Nephron progenitor cell (in vitro differentiated cells): Measurements from ENCODE around the gene SEMA3C.

Experiments
- DNase-seq: peaks from one replicate; pipeline ENCODE4 v3.0.0; 2021
- H3K27ac Mint-ChIP-seq: 2 replicates; pipeline ENCODE4 v1.8.0; 2021; ENCODE audit warnings: mild to moderate bottlenecking, moderate library complexity, mixed read lengths
- H3K27me3 Mint-ChIP-seq: 2 replicates; pipeline ENCODE4 v1.8.0; 2021; ENCODE audit warnings: mild to moderate bottlenecking, low read depth, mixed read lengths; ENCODE audit not compliant: poor library complexity
- H3K36me3 Mint-ChIP-seq: 2 replicates; pipeline ENCODE4 v1.8.0; 2021; ENCODE audit warnings: low read depth, mixed read lengths
- H3K4me1 Mint-ChIP-seq: 2 replicates; pipeline ENCODE4 v1.8.0; 2021; ENCODE audit warnings: mixed read lengths
- H3K4me3 Mint-ChIP-seq: 2 replicates; pipeline ENCODE4 v1.8.0; 2021; ENCODE audit warnings: mild to moderate bottlenecking, moderate library complexity, mixed read lengths
- H3K9me3 Mint-ChIP-seq: 2 replicates; pipeline ENCODE4 v1.8.0; 2021; ENCODE audit warnings: mild to moderate bottlenecking, moderate library complexity, mixed read lengths
- TF ChIP-seq, protein P1 (sequence below): fragments of 200-600 bp; sonication (generic); IDR thresholded peaks from 2 replicates; pipeline ENCODE4 v1.5.0; 2021; ENCODE audit warnings: antibody characterized with exemption

SEMA3C gene

DNA sequence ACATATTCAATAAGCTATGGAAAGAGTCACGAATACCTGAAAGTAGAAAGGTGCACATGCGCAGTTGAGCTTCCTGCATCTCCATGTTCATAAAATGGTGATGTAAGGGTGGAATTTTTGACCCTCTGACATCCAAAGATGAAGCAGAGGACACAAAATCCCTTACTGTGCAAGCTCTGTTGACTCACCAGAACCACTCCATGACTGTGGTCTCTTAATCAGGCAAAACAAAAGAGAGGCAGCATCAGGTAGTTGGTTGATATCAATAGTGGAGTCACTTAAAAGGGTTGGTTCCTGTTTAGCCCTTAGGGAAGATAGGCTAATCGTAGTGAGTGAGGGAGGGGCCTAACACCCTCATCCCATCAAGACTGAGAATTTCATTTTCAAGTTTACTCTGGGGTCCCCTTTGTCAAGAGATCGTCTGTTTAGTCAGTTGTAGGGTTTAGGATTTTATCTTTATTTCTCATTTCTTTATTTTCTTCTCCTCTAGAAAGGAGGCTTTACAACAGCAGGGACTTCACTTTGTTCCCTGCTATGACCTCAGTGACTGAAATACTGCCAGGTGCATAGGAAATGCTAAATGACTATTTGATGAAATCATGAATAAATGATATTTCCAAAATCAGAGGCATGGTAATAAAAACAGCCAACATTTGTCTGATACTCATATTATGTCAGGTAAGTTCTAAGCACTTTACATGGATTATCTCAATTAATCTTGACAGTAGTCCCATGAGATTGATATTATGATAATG lies 182.3 kb downstream of the SEMA3C start:
- Mint-ChIP-seq H3K4me1 (peaks cover 9% of the 10 kb centered on the region), H3K27me3 (no peaks in the 10 kb centered on the region), H3K36me3 (peaks cover 7% of the 10 kb centered on the region), H3K4me3 (no peak overlapping the region), H3K27ac (no peak overlapping the region), H3K9me3 (peaks cover 15% of the 10 kb centered on the region)
- DNase-seq, result no peak
- TF ChIP-seq, protein P1, sequence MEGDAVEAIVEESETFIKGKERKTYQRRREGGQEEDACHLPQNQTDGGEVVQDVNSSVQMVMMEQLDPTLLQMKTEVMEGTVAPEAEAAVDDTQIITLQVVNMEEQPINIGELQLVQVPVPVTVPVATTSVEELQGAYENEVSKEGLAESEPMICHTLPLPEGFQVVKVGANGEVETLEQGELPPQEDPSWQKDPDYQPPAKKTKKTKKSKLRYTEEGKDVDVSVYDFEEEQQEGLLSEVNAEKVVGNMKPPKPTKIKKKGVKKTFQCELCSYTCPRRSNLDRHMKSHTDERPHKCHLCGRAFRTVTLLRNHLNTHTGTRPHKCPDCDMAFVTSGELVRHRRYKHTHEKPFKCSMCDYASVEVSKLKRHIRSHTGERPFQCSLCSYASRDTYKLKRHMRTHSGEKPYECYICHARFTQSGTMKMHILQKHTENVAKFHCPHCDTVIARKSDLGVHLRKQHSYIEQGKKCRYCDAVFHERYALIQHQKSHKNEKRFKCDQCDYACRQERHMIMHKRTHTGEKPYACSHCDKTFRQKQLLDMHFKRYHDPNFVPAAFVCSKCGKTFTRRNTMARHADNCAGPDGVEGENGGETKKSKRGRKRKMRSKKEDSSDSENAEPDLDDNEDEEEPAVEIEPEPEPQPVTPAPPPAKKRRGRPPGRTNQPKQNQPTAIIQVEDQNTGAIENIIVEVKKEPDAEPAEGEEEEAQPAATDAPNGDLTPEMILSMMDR, result no peak

DNA sequence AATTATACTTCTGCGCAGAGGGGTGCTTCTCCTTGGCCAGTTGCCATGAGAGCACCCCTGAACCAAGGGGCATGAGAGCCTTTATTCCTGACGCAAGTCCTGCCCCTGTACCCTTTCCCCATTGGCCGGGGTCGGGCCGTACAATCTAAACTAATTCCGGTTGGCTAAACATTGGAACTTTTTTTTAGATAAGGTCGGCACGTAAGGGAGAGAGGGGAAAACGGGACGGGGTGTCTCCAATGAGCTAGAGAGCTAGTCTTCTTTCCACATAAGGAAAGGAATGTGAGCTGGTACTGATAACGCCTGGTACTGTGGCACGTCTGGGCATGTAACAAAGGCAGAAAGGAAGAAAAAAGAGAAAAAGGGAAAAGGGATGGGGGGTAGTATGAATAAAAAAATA lies 183.5 kb downstream of the SEMA3C start:
- DNase-seq, result no peak
- peaks cover 7% of the 10 kb centered on the region for H3K36me3 Mint-ChIP-seq
- peaks cover 15% of the 10 kb centered on the region for H3K9me3 Mint-ChIP-seq
- TF ChIP-seq, protein P1, result no peak
- H3K4me1 Mint-ChIP-seq, result peaks cover 11% of the 10 kb centered on the region
- H3K27ac Mint-ChIP-seq, result no peak overlapping the region
- H3K4me3 Mint-ChIP-seq, result no peak overlapping the region
- H3K27me3 Mint-ChIP-seq, result no peaks in the 10 kb centered on the region

DNA sequence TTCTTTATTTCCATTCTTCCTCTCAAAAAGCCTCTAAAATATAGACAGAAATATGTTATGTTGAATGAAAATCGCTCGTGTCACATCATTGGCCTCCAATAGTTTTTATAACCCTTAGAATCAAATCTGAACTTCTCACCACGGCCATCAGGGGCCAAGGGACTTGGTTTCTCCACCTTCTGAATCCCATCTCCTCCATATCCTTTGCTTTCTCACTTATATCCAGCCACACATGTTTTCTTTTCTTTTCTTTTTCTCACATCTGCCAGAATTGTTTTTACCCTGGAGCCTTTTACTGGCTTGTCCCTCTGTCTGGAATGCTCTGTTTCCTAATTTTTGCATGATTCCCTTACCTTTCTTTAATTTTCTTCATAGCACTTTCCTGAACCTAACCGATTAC lies 184.8 kb downstream of the SEMA3C start:
- DNase-seq, result no peak
- H3K9me3 Mint-ChIP-seq, result peaks cover 15% of the 10 kb centered on the region
- H3K4me1 Mint-ChIP-seq, result peaks cover 11% of the 10 kb centered on the region
- no peak overlapping the region for H3K27ac Mint-ChIP-seq
- TF ChIP-seq, protein P1, result no peak
- no peaks in the 10 kb centered on the region for H3K27me3 Mint-ChIP-seq
- H3K4me3 Mint-ChIP-seq, result no peak overlapping the region
- H3K36me3 Mint-ChIP-seq, result peaks cover 7% of the 10 kb centered on the region

DNA sequence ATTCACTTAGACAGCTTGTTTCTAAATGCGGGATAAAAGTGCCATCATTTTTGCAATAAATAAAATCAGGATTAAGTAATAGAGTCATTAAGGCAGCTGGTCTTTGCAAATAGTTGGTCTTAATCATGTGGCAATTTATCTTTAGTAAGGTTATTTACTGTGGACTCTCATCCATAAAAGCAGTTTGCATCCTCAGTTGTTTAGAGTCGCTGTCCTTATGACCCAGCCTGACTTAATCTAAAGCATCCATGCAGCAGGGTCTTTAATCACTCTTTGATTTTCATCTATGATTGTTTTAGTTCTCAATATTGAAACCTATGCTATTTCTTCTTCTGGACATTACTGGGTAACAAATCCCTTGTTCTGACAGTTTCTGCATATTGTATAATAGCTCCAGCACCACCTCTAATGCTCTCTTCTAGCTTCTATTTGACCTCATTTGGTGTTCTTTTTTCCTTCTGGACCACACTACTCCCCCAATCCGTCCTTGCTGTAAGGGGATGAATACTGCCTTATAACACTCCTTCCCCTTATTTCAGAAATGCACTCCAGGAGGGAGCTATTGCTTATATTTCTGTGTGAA lies 185.4 kb downstream of the SEMA3C start:
- H3K9me3 Mint-ChIP-seq, result peaks cover 15% of the 10 kb centered on the region
- DNase-seq, result no peak
- TF ChIP-seq, protein P1, result no peak
- no peaks in the 10 kb centered on the region for H3K27me3 Mint-ChIP-seq
- no peak overlapping the region for H3K27ac Mint-ChIP-seq
- peaks cover 7% of the 10 kb centered on the region for H3K36me3 Mint-ChIP-seq
- H3K4me3 Mint-ChIP-seq, result no peak overlapping the region
- peaks cover 11% of the 10 kb centered on the region for H3K4me1 Mint-ChIP-seq

DNA sequence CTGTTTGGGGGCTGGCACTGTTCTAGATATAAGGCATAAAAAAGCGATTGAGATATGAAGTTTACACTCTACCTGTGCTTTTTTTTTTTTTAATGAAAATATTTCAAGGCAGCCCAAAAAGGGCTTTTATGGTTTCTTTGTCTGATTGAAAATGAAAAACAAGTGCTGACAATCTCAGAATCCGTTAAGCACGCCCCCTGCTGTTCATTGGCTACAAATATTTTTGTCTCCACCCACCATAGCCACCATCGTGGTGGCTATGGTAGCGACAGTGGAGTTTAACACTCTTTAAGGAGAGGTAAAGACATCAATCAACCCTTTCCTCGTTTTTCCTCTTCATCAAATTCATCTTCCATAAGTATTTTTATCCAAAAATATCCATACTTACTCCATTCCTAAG lies 186.2 kb downstream of the SEMA3C start:
- peaks cover 7% of the 10 kb centered on the region for H3K36me3 Mint-ChIP-seq
- TF ChIP-seq, protein P1, result peak; percentile 20
- H3K27ac Mint-ChIP-seq, result no peak overlapping the region
- no peak for DNase-seq
- peaks cover 12% of the 10 kb centered on the region for H3K4me1 Mint-ChIP-seq
- H3K9me3 Mint-ChIP-seq, result peaks cover 15% of the 10 kb centered on the region
- H3K4me3 Mint-ChIP-seq, result no peak overlapping the region
- no peaks in the 10 kb centered on the region for H3K27me3 Mint-ChIP-seq

DNA sequence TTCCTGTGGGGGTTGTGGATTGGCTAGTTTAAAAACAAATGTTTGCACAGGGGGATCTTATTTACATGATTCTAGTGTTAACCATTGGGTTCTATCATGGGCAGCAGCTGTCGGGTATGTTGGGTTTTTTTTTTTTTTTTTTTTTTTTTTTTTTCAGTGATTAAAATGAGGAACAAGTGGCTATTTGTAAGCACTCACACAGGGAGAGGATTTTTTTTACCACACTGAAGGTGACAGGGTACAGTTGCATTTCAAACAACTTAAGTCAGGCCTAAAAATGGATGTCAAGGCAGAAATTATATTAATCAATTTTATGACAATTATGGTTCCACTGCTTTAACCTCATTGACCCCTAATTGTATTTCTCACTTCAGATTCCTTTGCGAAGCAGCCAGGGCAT lies 187.6 kb downstream of the SEMA3C start:
- peaks cover 25% of the 10 kb centered on the region for H3K4me1 Mint-ChIP-seq
- peaks cover 7% of the 10 kb centered on the region for H3K36me3 Mint-ChIP-seq
- no peak overlapping the region for H3K4me3 Mint-ChIP-seq
- DNase-seq, result no peak
- TF ChIP-seq, protein P1, result no peak
- H3K9me3 Mint-ChIP-seq, result peaks cover 15% of the 10 kb centered on the region
- H3K27ac Mint-ChIP-seq, result no peak overlapping the region
- H3K27me3 Mint-ChIP-seq, result no peaks in the 10 kb centered on the region
